Measurements from ENCODE around the gene RSRC1.

DNA sequence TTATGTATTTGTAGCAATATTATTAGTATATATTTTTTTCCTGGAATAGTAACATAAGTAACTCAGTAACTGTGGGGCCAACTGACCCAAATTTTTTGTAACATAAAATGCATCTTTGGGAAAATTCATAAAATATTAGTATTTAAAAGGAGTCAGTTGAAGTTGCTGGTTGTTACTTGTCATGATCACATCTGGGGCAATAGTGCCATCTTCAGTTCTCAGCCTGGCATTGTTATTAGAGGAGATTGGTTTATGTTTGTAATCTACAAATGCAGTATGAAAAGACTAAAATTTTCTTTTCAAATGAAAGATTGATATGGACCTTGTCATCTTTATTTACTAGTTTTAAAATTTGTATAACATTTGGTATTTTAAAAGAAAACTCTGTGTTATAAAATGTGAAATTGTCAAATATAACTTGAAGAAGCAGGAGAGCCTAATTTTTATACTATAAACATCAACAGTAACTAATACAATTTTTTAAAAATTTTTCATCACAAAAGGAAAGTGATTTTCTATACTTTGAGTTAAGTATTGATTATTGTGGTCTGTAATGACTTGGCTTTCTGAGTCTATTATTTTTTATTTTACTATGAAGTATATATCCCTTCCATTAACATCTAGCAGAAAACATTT lies 422.3 kb downstream of the RSRC1 start:
- TF ChIP-seq, protein P1, sequence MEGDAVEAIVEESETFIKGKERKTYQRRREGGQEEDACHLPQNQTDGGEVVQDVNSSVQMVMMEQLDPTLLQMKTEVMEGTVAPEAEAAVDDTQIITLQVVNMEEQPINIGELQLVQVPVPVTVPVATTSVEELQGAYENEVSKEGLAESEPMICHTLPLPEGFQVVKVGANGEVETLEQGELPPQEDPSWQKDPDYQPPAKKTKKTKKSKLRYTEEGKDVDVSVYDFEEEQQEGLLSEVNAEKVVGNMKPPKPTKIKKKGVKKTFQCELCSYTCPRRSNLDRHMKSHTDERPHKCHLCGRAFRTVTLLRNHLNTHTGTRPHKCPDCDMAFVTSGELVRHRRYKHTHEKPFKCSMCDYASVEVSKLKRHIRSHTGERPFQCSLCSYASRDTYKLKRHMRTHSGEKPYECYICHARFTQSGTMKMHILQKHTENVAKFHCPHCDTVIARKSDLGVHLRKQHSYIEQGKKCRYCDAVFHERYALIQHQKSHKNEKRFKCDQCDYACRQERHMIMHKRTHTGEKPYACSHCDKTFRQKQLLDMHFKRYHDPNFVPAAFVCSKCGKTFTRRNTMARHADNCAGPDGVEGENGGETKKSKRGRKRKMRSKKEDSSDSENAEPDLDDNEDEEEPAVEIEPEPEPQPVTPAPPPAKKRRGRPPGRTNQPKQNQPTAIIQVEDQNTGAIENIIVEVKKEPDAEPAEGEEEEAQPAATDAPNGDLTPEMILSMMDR (IDR thresholded peaks at IDR 0.05): peak in 1 of 3 donors; percentile 22
- no peak for TF ChIP-seq POLR2AphosphoS5 (IDR thresholded peaks at IDR 0.05)
